HL-60 (cell line): Measurements from ENCODE around the gene FCRL1.

Source experiments
- DNase-seq, 2 experiments: peaks; one replicate each; pipeline ENCODE4 v3.0.0-alpha.2; 2010 to 2020; ENCODE audit warnings: low read depth in 1 of 2, low spot score in 1 of 2
- H3K27ac ChIP-seq: fragments of 250-450 bp; sonication (Bioruptor Pico); replicated peaks from 2 replicates; pipeline ENCODE4 v1.5.1; 2020; ENCODE audit warnings: mild to moderate bottlenecking, moderate library complexity
- H3K27me3 ChIP-seq: fragments of 250-450 bp; sonication (Bioruptor Pico); 2 replicates; pipeline ENCODE4 v1.5.1; 2021; ENCODE audit warnings: mild to moderate bottlenecking, moderate library complexity; ENCODE audit not compliant: insufficient read depth, poor library complexity, severe bottlenecking
- H3K4me3 ChIP-seq: replicated peaks from 2 replicates; pipeline ENCODE4 v1.5.1; 2011; ENCODE audit warnings: mild to moderate bottlenecking, control low read depth, low read length; ENCODE audit not compliant: insufficient read depth
- CTCF ChIP-seq: IDR thresholded peaks from one replicate; pipeline ENCODE4 v1.5.1; 2011; ENCODE audit warnings: low read length, control low read depth, inconsistent platforms; ENCODE audit not compliant: insufficient read depth
- GABPA ChIP-seq: IDR thresholded peaks from 2 replicates; pipeline ENCODE4 v1.6.1; 2012; ENCODE audit warnings: low read depth
- POLR2AphosphoS5 ChIP-seq: IDR thresholded peaks from 2 replicates; pipeline ENCODE4 v1.6.1; 2012; ENCODE audit warnings: low read depth
- SPI1 ChIP-seq: IDR thresholded peaks from 2 replicates; pipeline ENCODE4 v1.6.1; 2012; ENCODE audit warnings: low read depth, mild to moderate bottlenecking, borderline replicate concordance
- TF ChIP-seq, protein P1 (sequence below): IDR thresholded peaks from 2 replicates; pipeline ENCODE4 v1.6.1; 2012; ENCODE audit warnings: low read depth; ENCODE audit not compliant: insufficient replicate concordance

FCRL1 gene

GRCh38 chr1:157852476-157852875 lies 32.6 kb upstream of the FCRL1 start:
- no peak for DNase-seq
- Histone ChIP-seq H3K4me3 (no peak overlapping the region), H3K27me3 (peaks cover 3% of the 10 kb centered on the region), H3K27ac (no peak overlapping the region)
- TF ChIP-seq GABPA (no peak), POLR2AphosphoS5 (no peak), CTCF (no peak), SPI1 (no peak)
- TF ChIP-seq, protein P1, sequence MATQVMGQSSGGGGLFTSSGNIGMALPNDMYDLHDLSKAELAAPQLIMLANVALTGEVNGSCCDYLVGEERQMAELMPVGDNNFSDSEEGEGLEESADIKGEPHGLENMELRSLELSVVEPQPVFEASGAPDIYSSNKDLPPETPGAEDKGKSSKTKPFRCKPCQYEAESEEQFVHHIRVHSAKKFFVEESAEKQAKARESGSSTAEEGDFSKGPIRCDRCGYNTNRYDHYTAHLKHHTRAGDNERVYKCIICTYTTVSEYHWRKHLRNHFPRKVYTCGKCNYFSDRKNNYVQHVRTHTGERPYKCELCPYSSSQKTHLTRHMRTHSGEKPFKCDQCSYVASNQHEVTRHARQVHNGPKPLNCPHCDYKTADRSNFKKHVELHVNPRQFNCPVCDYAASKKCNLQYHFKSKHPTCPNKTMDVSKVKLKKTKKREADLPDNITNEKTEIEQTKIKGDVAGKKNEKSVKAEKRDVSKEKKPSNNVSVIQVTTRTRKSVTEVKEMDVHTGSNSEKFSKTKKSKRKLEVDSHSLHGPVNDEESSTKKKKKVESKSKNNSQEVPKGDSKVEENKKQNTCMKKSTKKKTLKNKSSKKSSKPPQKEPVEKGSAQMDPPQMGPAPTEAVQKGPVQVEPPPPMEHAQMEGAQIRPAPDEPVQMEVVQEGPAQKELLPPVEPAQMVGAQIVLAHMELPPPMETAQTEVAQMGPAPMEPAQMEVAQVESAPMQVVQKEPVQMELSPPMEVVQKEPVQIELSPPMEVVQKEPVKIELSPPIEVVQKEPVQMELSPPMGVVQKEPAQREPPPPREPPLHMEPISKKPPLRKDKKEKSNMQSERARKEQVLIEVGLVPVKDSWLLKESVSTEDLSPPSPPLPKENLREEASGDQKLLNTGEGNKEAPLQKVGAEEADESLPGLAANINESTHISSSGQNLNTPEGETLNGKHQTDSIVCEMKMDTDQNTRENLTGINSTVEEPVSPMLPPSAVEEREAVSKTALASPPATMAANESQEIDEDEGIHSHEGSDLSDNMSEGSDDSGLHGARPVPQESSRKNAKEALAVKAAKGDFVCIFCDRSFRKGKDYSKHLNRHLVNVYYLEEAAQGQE, result no peak

GRCh38 chr1:157849229-157849875 lies 29.4 kb upstream of the FCRL1 start:
- H3K27ac ChIP-seq, result no peak overlapping the region
- no peaks in the 10 kb centered on the region for H3K27me3 ChIP-seq
- H3K4me3 ChIP-seq, result no peak overlapping the region
- DNase-seq, result peak in 1 of 2 experiments; percentile 37
- TF ChIP-seq POLR2AphosphoS5, result no peak
- no peak for TF ChIP-seq CTCF
- TF ChIP-seq SPI1, result peak; percentile 91

GRCh38 chr1:157844089-157844830 lies 24.3 kb upstream of the FCRL1 start:
- peak; percentile 56; the same call in 1 of the 2 replicates for TF ChIP-seq SPI1
- no peak for TF ChIP-seq CTCF
- no peak for DNase-seq
- H3K27me3 ChIP-seq, result no peaks in the 10 kb centered on the region
- H3K4me3 ChIP-seq, result no peak overlapping the region
- H3K27ac ChIP-seq, result no peak overlapping the region

- no peaks in the 10 kb centered on the region for H3K27me3 ChIP-seq
- H3K4me3 ChIP-seq, result no peak overlapping the region
- H3K27ac ChIP-seq, result no peak overlapping the region
- DNase-seq, result no peak
- TF ChIP-seq, protein P1, result no peak
- TF ChIP-seq CTCF, result no peak
- no peak for TF ChIP-seq GABPA
- TF ChIP-seq POLR2AphosphoS5, result no peak
- no peak for TF ChIP-seq SPI1
These were observed 23.0 kb upstream of the FCRL1 start for GRCh38 chr1:157842939-157843338.
